Measurements from ENCODE around the gene OR5AU1.
"Not testable (repeated sequence)": the region's sequence is repeated elsewhere in the genome, so short reads cannot be mapped to it uniquely, and the experiment has no call there.

The OR5AU1 gene

GRCh38 chr14:21169573-21169972 is 13.7 kb upstream of the OR5AU1 start:
- no peak for DNase-seq

GRCh38 chr14:21168055-21168454 is 12.2 kb upstream of the OR5AU1 start:
- no peak for DNase-seq

GRCh38 chr14:21165670-21166069 is 9.8 kb upstream of the OR5AU1 start:
- not testable (repeated sequence) for DNase-seq

GRCh38 chr14:21165002-21165605 is 9.2 kb upstream of the OR5AU1 start:
- not testable (repeated sequence) for DNase-seq

- no peak for DNase-seq
Measured at GRCh38 chr14:21163871-21164291, 8.0 kb upstream of the OR5AU1 start.

GRCh38 chr14:21162081-21162480 is 6.2 kb upstream of the OR5AU1 start:
- DNase-seq: no peak

- DNase-seq: no peak
Measured at GRCh38 chr14:21160061-21160610, 4.3 kb upstream of the OR5AU1 start.

GRCh38 chr14:21158175-21158574 is 2.3 kb upstream of the OR5AU1 start:
- not testable (repeated sequence) for DNase-seq

- no peak for DNase-seq
Measured at GRCh38 chr14:21149641-21150367, 6.1 kb downstream of the OR5AU1 start.

- no peak for DNase-seq
Measured at GRCh38 chr14:21145437-21145836, 10.4 kb downstream of the OR5AU1 start.

GRCh38 chr14:21142357-21142756 is 13.5 kb downstream of the OR5AU1 start:
- DNase-seq: no peak

- peak; percentile 17 for DNase-seq
Measured at GRCh38 chr14:21136024-21136423, 19.8 kb downstream of the OR5AU1 start.

- no peak for DNase-seq
Measured at GRCh38 chr14:21133901-21134300, 22.0 kb downstream of the OR5AU1 start.

GRCh38 chr14:21123429-21123828 is 32.4 kb downstream of the OR5AU1 start:
- DNase-seq: no peak

GRCh38 chr14:21121122-21121521 is 34.7 kb downstream of the OR5AU1 start:
- no peak for DNase-seq

GRCh38 chr14:21120686-21121085 is 35.2 kb downstream of the OR5AU1 start:
- DNase-seq: no peak

- DNase-seq: no peak
Measured at GRCh38 chr14:21118933-21119332, 36.9 kb downstream of the OR5AU1 start.

- DNase-seq: no peak
Measured at GRCh38 chr14:21113369-21113768, 42.5 kb downstream of the OR5AU1 start.

GRCh38 chr14:21112255-21112654 is 43.6 kb downstream of the OR5AU1 start:
- no peak for DNase-seq

GRCh38 chr14:21109377-21110138 is 46.3 kb downstream of the OR5AU1 start:
- DNase-seq: peak; percentile 93

- DNase-seq: no peak
Measured at GRCh38 chr14:21108791-21109190, 47.1 kb downstream of the OR5AU1 start.

- no peak for DNase-seq
Measured at GRCh38 chr14:21107283-21107800, 48.5 kb downstream of the OR5AU1 start.

Data from NCI-H2171 (cell line).